GM12878 (cell line): ENCODE measurements around the gene ANXA2R. TPM values are rescaled to one million over a fixed set of nuclear protein-coding genes. Genes with fewer than 3 reads are reported as not detected.

ENCODE experiments used
- ATF2 ChIP-seq: IDR thresholded peaks from 2 replicates; pipeline ENCODE4 v1.6.1; 2012; ENCODE audit warnings: low read length, inconsistent platforms
- ATF3 ChIP-seq: IDR thresholded peaks from 2 replicates; pipeline ENCODE4 v1.6.1; 2011; ENCODE audit warnings: low read depth, mild to moderate bottlenecking, low read length, moderate library complexity, borderline replicate concordance; ENCODE audit errors: extremely low read depth
- ATF7 ChIP-seq: fragments of 450-650 bp; IDR thresholded peaks from 2 replicates; pipeline ENCODE4 v1.6.1; 2016; ENCODE audit warnings: low read depth, mild to moderate bottlenecking
- CBFB ChIP-seq: IDR thresholded peaks from 2 replicates; pipeline ENCODE4 v1.6.1; 2016; ENCODE audit warnings: antibody characterized with exemption, low read depth
- DPF2 ChIP-seq: fragments of 450-650 bp; IDR thresholded peaks from 2 replicates; pipeline ENCODE4 v1.6.1; 2017; ENCODE audit warnings: mild to moderate bottlenecking
- ETV6 ChIP-seq, 2 experiments: fragments of 450-650 bp in 1 of 2; IDR thresholded peaks in 1 of 2; conservative IDR thresholded peaks in 1 of 2; 2 replicates each; pipeline ENCODE4 v1.6.1; 2014; ENCODE audit warnings: antibody characterized with exemption in 1 of 2, borderline replicate concordance in 1 of 2, low read depth in 1 of 2, mild to moderate bottlenecking in 1 of 2, moderate library complexity in 1 of 2
- EZH2 ChIP-seq: IDR thresholded peaks from 2 replicates; pipeline ENCODE4 v1.6.1; 2012; ENCODE audit warnings: low read depth, mild to moderate bottlenecking, control low read depth, inconsistent platforms, low read length, borderline replicate concordance; ENCODE audit not compliant: control insufficient read depth
- FOS ChIP-seq: IDR thresholded peaks from 3 replicates; pipeline ENCODE4 v1.6.1; 2011; ENCODE audit warnings: borderline replicate concordance; ENCODE audit not compliant: insufficient read length; ENCODE audit errors: extremely low read depth
- FOXK2 ChIP-seq: fragments of 450-650 bp; IDR thresholded peaks from 2 replicates; pipeline ENCODE4 v1.6.1; 2017; ENCODE audit warnings: mild to moderate bottlenecking, moderate library complexity
- GATAD2B ChIP-seq: fragments of 450-650 bp; conservative IDR thresholded peaks from 2 replicates; pipeline ENCODE4 v1.6.1; 2017; ENCODE audit warnings: low read depth, mild to moderate bottlenecking, moderate library complexity
- HDAC2 ChIP-seq: fragments of 200-600 bp; sonication (generic); IDR thresholded peaks from 2 replicates; pipeline ENCODE4 v1.6.1; 2017
- IRF4 ChIP-seq: IDR thresholded peaks from 2 replicates; pipeline ENCODE4 v1.6.1; 2011; ENCODE audit warnings: low read depth, low read length
- NBN ChIP-seq: fragments of 450-650 bp; IDR thresholded peaks from 2 replicates; pipeline ENCODE4 v1.6.1; 2016
- PAX5 ChIP-seq: IDR thresholded peaks from 2 replicates; pipeline ENCODE4 v1.6.1; 2011; ENCODE audit warnings: low read depth, low read length, borderline replicate concordance
- PAX8 ChIP-seq: fragments of 450-650 bp; IDR thresholded peaks from 2 replicates; pipeline ENCODE4 v1.6.1; 2017; ENCODE audit warnings: mild to moderate bottlenecking, moderate library complexity
- POLR2AphosphoS2 ChIP-seq: IDR thresholded peaks from 2 replicates; pipeline ENCODE4 v1.6.1; 2011; ENCODE audit warnings: low read depth, mild to moderate bottlenecking, low read length, improper control_type of control experiment, moderate library complexity
- POU2F2 ChIP-seq: IDR thresholded peaks from 3 replicates; pipeline ENCODE4 v1.6.1; 2011; ENCODE audit warnings: low read depth, mild to moderate bottlenecking, low read length, borderline replicate concordance
- RAD21 ChIP-seq: IDR thresholded peaks from 2 replicates; pipeline ENCODE4 v1.6.1; 2011; ENCODE audit warnings: mild to moderate bottlenecking, low read depth, low read length, moderate library complexity; ENCODE audit not compliant: insufficient read depth
- RCOR1 ChIP-seq: conservative IDR thresholded peaks from 2 replicates; pipeline ENCODE4 v1.6.1; 2012; ENCODE audit warnings: low read depth, low read length, improper control_type of control experiment
- SMAD1 ChIP-seq: fragments of 450-650 bp; IDR thresholded peaks from 2 replicates; pipeline ENCODE4 v1.6.1; 2018; ENCODE audit warnings: mild to moderate bottlenecking, low read depth; ENCODE audit not compliant: partially characterized antibody
- SP1 ChIP-seq: IDR thresholded peaks from one replicate; pipeline ENCODE4 v1.6.1; 2011; ENCODE audit warnings: low read depth, low read length
- STAT1 ChIP-seq: fragments of 450-650 bp; conservative IDR thresholded peaks from 2 replicates; pipeline ENCODE4 v1.6.1; 2014; ENCODE audit warnings: antibody characterized with exemption, mild to moderate bottlenecking
- TCF12 ChIP-seq: IDR thresholded peaks from 2 replicates; pipeline ENCODE4 v1.6.1; 2011; ENCODE audit warnings: low read depth, mild to moderate bottlenecking, low read length
- WRNIP1 ChIP-seq: IDR thresholded peaks from 2 replicates; pipeline ENCODE4 v1.6.1; 2011; ENCODE audit warnings: low read depth, low read length, improper control_type of control experiment, borderline replicate concordance
- ZBTB11 ChIP-seq: fragments of 450-650 bp; formaldehyde crosslinking; IDR thresholded peaks from 2 replicates; pipeline ENCODE4 v1.5.0; 2022; ENCODE audit warnings: mild to moderate bottlenecking, missing genetic modification characterization
- ZNF622 ChIP-seq: fragments of 450-650 bp; IDR thresholded peaks from 2 replicates; pipeline ENCODE4 v1.6.1; 2017; ENCODE audit warnings: mild to moderate bottlenecking, inconsistent platforms
- ZSCAN29 ChIP-seq: fragments of 450-650 bp; IDR thresholded peaks from 2 replicates; pipeline ENCODE4 v1.6.1; 2017; ENCODE audit warnings: mild to moderate bottlenecking, moderate library complexity
- ZZZ3 ChIP-seq: IDR thresholded peaks from 2 replicates; pipeline ENCODE4 v1.6.1; 2011; ENCODE audit warnings: low read depth; ENCODE audit not compliant: control insufficient read depth, insufficient read length
- polyA plus RNA-seq, 11 experiments: library from polyadenylated mRNA; depleted of rRNA in 4 of 11; unstranded in 6 of 11; stranded (reverse) in 5 of 11; fragments of >200 nt; fragmentation: Nextera tagmentation in 4 of 11; fragmentation: Illumina TruSeq in 1 of 11; extraction: Ambion mirVana in 4 of 11; extraction: Trizol in 1 of 11; gene quantifications; 1 replicate in 1 of 11; 2 replicates in 10 of 11; pipeline versions ENCODE4 v1.2.1 to v1.2.3, GENCODE V29; 2011 to 2016; ENCODE audit warnings: inconsistent platforms in 2 of 11, missing spikeins in 2 of 11, low read depth in 1 of 11
- total RNA-seq, 4 experiments: library from RNA; depleted of rRNA in 3 of 4; stranded (reverse); fragments of >200 nt in 3 of 4; fragmentation: Illumina TruSeq in 1 of 4; extraction: Trizol in 1 of 4; gene quantifications; 2 replicates each; pipeline versions ENCODE4 v1.2.1 to v1.2.3, GENCODE V29; 2013 to 2021

ANXA2R gene
- total and polyA plus RNA-seq, 10 of the 15 experiments (the other 5 are each of a cell fraction or from before 2014, with no cell fraction given): 2.3 to 7.8 (median 4.4) TPM

DNA sequence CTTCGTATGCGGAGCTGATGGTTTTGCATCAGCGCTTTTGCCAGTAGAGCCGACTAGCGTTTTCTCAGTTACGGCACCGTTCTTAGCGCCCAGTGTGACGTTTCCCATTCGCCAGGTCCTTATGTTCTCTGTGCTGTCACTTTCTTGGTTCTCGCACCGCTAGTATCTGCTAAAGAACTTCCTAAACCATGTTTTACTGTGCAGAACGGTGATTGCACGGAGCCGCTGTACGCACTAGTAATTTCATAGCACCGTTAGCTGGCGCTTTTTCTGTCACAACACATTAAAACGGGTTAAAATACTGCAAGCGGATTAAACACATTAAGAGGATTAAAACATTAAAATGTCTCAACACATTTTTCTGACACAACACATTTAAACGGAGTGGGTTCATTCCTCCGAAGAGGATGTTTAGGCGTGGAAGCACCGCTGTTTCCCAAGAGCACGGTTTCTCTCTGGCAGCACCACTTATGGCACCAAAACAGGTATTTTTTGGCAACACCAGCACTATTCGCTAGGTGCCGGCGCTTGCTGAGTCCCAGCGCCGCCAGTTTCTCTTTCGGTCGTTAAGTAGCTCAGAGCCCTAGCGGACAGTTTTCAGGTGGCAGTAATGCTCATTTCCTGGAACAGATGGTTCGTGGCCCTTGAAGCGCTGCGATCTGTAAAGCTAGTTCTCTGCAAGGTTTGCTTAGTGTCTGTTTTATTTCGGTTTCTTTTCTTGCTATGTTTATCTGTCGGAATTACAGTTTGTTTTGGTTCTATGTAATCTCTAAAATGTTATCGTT lies 20.3 kb downstream of the ANXA2R start (continued):
- TF ChIP-seq ZBTB11 (CRISPR knock-in tag): no peak
- no peak for TF ChIP-seq POLR2AphosphoS2
- TF ChIP-seq PAX8: no peak
- TF ChIP-seq PAX5: peak; percentile 63; the same call in 1 of the 2 replicates
- TF ChIP-seq ATF2: peak; percentile 62; the same call in 1 of the 2 replicates
- TF ChIP-seq POU2F2: peak; percentile 35; the same call in 1 of the 3 replicates
- TF ChIP-seq ETV6 (conservative IDR thresholded peaks at IDR 0.05 in 1 of 2, IDR thresholded peaks at IDR 0.05 in 1 of 2; ENCODE audit: borderline replicate concordance in 1 of 2, low read depth in 1 of 2): peak in 1 of 2 experiments; percentile 92; a peak in 2 of 4 replicates
- TF ChIP-seq ATF7: peak; percentile 43; the same call in 1 of the 2 replicates
- TF ChIP-seq RAD21: peak; percentile 40; the same call in 1 of the 2 replicates
- no peak for TF ChIP-seq SP1
- TF ChIP-seq ATF3: no peak
- no peak for TF ChIP-seq WRNIP1
- TF ChIP-seq ZNF622: no peak
- TF ChIP-seq STAT1: no peak
- no peak for TF ChIP-seq CBFB
- no peak for TF ChIP-seq SMAD1
- TF ChIP-seq FOS: no peak
- TF ChIP-seq GATAD2B: 0 out of 2 replicates have a peak, but pooled peaks have one; percentile 48
- 0 out of 2 replicates have a peak, but pooled peaks have one; percentile 42 for TF ChIP-seq IRF4
- TF ChIP-seq FOXK2: no peak
- TF ChIP-seq NBN: peak; percentile 69
- TF ChIP-seq RCOR1: no peak
- no peak for TF ChIP-seq HDAC2
- peak; percentile 70; the same call in 1 of the 2 replicates for TF ChIP-seq TCF12
- TF ChIP-seq ZZZ3: no peak
- TF ChIP-seq EZH2: no peak
- TF ChIP-seq DPF2: peak; percentile 53; the same call in 1 of the 2 replicates
- 0 out of 2 replicates have a peak, but pooled peaks have one; percentile 66 for TF ChIP-seq ZSCAN29
